Measurements from ENCODE around the gene ISM1.

ISM1 gene

GRCh38 chr20:13302647-13303450 lies 81.8 kb downstream of the ISM1 start:
- in situ Hi-C loops (cut with MboI; ENCODE audit: low sequenced_read_pairs): no loop called here

DNA sequence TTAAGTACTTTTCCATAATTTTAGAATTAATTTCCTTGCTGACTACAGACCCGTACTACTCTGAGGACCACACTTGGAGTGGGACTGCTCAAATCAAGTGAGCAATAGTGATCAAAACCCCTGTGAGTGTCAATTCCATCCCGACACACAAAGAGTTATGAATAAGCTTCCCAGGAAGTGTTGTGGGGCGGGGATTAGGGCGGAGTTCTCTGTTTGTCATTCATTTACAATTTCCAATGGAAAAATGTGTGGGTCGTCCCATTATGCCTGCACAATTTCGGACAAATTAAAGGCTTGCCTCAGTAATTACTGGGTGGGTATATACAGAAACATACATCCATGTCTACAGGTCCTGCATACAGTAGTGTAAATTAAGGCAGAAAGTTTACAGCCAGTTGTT lies 84.2 kb downstream of the ISM1 start:
- in situ Hi-C loops (cut with MboI; ENCODE audit: low sequenced_read_pairs): no loop called here

DNA sequence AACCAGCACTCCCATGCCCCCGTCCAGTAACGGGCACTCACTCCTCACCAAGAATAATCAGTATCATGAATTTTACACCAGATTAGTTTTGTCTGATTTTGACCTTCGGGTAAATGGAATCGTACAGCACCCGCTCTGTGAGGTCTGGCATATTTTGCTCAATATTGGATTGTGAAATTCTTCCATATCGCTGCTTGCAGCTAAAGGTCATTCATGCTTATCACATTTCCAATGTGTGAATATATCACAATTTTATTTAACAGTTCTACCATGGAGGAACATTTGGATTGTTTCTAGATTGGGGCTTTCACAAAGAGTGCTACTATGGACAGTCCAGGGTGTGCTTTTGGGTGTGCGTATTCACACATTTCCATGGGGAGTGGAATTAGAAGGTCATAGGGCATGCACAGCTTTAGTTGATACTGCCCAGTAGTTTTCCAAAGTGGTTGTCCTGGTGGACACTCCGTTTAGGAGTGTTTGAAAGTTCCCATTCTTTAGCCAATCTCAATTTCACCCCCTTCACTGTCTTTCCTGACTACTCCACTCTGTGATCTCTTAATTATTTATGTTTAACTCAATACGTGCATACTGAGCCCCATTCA lies 86.6 kb downstream of the ISM1 start:
- in situ Hi-C loops (cut with MboI; ENCODE audit: low sequenced_read_pairs): no loop called here

GRCh38 chr20:13312300-13312699 lies 91.2 kb downstream of the ISM1 start:
- in situ Hi-C loops (cut with MboI; ENCODE audit: low sequenced_read_pairs): no loop called here

DNA sequence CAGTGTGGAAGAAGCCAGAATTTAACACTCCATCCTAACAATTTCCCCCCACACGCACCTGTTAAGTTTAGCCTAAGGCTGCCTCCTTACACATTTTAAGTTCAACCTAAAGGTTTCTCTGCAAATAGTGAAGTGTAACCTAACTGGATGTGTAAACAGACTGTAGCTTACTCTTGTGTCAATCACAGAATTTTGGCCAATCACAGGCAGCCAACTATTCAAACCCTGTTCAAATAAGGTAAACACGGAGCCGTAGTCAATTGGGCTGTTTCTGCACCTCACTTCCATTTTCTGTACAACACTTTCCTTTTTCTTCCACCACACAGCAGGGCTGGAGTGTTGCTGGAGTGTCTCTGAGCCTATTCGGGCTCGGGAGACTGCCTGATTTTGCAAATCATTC lies 92.1 kb downstream of the ISM1 start:
- in situ Hi-C loops (cut with MboI; ENCODE audit: low sequenced_read_pairs): no loop called here

DNA sequence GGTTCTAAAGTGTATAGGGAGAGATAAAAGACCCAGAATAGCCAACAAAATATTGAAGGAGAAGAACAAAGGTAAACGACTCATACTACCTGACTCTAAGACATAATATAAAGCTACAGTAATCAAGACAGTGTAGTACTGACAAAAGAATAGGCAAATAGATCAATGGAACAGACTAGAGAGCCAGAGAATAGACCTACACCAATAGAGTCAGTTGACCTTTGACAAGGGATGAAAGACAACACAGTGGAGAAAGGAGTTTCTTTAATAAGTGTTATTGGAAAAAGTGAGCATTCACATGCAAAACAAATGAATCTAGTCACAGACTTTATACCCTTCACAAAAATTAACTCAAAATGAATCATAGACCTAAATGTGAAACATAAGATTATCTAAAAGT lies 96.4 kb downstream of the ISM1 start:
- in situ Hi-C loops (cut with MboI; ENCODE audit: low sequenced_read_pairs): no loop called here

GRCh38 chr20:13318871-13319521 lies 97.9 kb downstream of the ISM1 start:
- in situ Hi-C loops (cut with MboI; ENCODE audit: low sequenced_read_pairs): no loop called here

- in situ Hi-C loops (cut with MboI; ENCODE audit: low sequenced_read_pairs): no loop called here
Observed at GRCh38 chr20:13320702-13321101, 99.6 kb downstream of the ISM1 start.

GRCh38 chr20:13321416-13321815 lies 100.3 kb downstream of the ISM1 start:
- in situ Hi-C loops (cut with MboI; ENCODE audit: low sequenced_read_pairs): no loop called here

DNA sequence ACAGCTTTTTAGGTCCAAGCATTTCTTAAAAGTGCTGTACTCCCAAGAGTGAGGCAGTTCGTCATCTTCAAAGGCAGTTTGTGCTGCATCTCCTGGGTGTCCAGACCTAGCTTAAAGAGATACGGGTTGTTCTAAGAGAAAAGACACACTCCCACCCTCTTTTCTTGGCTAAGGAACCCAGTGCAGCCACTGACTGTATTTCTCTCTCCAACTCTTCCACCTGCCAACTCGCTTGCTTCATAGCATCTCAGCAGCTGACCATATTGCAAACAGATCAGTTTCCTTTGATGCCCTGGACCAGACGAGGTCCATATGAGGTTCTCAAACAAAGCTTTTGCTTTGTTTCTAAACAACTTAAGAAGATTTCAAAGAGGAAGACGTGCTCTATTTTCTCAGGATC lies 101.1 kb downstream of the ISM1 start:
- in situ Hi-C loops (cut with MboI; ENCODE audit: low sequenced_read_pairs): no loop called here

- in situ Hi-C loops (cut with MboI; ENCODE audit: low sequenced_read_pairs): no loop called here
Observed at GRCh38 chr20:13322621-13323020, 101.5 kb downstream of the ISM1 start.

DNA sequence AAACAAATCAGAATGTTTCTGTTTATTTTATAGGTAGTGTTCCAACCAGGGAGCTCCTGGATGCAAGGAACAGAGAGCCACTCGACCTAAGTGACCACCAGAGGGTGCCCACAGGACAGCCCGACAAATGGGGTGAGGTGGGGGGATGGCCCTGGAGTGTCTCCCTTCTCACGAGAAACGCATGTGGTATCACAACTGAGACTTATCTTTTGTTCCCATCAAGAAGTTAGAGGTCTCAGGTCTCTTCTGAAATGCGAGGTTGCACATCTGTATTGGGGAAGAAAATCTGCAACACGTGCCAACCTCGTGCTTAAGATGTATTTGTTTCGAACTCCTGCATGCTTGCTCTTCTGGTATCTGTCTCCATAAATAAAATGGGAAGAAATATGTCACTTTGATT lies 104.0 kb downstream of the ISM1 start:
- in situ Hi-C loops (cut with MboI; ENCODE audit: low sequenced_read_pairs): no loop called here

DNA sequence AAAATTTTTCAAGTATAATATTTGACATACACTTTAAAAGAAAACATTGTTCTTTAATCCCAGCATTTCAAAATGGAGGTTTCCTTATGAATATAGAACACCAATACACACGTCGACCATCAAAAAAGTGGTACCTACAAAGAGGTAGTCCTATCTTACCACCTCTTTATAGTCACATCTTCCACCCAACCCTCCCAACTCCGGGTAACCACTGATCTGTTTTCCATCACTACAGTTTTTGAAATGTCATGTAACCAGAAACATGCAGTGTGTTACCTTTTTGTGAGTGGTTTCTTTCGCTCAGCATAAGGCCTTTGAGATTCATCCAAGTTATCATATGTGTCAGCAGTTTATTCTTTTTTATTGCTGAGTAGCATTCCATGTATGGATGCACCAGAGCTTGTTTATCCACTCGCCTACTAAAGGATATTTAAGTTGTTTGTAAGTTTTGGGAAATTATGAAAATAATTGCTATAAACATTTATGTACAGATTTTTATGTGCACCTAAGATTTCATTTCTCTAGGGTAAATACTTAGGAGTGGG lies 104.8 kb downstream of the ISM1 start:
- in situ Hi-C loops (cut with MboI; ENCODE audit: low sequenced_read_pairs): no loop called here

DNA sequence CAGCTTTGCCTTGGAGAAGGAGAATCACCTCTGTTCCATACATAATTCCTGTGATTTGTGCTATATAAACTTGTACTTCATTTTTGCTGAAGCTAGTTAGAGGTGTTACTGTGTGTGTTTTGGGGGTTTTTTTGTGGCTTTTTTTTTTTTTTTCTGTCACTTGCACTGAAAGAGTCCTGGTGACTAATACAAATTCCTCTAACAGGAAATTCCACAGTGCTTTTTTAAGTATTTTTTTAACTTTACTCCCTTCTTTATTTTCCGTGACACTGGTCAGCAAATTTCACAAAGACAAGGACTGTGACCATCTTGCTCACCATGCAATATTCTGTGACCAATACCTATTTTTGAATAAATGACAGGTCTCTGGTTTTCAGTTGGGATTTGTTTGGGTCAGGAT lies 110.5 kb downstream of the ISM1 start:
- in situ Hi-C loops (cut with MboI; ENCODE audit: low sequenced_read_pairs): no loop called here

DNA sequence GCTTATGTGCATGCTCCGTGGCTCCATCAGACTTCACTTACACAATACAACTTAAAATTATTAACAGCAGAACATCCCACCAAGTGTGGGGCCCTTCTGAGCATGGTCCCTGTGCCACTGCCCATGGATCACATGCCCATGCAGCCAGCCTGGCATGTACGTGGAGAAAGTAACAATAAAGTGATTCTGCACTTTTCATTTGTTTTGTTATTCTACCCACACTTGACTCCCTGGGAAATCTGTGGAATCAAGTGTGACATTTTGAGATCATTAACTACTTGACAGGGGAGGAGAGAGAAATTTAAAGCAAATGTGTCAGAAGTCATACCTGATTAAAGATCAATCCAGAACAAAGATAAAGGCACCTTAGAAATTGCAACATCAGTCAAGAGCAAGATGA lies 112.0 kb downstream of the ISM1 start:
- in situ Hi-C loops (cut with MboI; ENCODE audit: low sequenced_read_pairs): no loop called here

GRCh38 chr20:13333793-13334192 lies 112.7 kb downstream of the ISM1 start:
- in situ Hi-C loops (cut with MboI; ENCODE audit: low sequenced_read_pairs): no loop called here

GRCh38 chr20:13336308-13337089 lies 115.4 kb downstream of the ISM1 start:
- in situ Hi-C loops (cut with MboI; ENCODE audit: low sequenced_read_pairs): no loop called here

DNA sequence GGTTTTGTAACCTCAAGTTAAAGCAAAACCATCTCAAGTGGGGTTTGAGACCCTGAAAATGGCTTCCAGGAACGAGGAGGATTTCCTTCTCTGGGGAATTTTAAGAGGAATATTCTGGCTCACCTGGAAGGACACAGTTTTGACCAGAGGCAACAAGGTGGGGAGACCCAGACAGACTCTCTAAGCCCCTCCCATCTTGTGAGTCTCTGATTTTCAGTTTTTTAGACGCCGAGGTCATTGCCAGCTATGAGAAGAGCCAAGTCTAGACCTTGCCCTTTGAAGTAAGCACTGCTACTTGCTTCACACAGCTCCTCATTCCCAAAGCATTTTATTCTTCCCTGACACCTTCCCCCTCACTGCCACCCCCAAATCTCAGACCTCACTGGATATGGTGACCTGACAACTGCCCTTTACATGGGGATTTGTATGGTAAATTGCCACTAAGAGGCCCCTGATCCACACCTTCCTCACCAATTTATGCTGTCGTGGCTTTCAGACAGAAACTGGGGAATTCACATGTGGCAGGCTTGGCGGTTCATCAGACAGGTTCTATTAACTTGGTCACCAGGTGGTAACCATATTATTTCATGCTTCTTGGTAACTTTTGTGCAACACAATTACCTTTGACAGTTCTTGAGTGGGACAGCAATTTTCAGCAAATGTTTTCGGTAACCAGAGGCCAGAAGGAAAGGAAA lies 116.2 kb downstream of the ISM1 start:
- in situ Hi-C loops (cut with MboI; ENCODE audit: low sequenced_read_pairs): no loop called here

DNA sequence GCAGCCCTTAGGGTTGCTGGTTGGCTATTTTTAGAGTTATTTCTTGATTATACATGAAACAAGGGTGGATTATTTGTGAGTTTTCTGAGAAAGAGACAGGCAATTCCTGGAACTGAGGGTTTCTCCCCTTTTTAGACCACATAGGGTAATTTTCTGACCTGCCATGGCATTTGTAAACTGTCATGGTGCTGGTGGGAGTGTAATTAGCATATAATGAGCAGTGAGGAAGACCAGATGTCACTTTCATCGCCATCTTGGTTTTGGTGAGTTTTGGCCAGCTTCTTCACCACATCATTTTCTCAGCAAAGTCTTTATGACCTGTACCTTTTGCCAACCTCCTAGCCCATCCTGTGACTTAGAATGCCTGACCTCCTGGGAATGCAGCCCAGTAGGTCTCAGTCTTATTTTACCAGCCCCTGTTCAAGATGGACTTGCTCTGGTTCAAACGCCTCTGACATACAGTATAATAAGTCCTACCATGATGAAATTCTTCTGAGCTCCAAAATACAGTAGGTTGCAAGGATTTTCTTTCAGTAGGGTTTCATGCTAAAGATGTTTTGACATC lies 117.1 kb downstream of the ISM1 start:
- in situ Hi-C loops (cut with MboI; ENCODE audit: low sequenced_read_pairs): no loop called here

DNA sequence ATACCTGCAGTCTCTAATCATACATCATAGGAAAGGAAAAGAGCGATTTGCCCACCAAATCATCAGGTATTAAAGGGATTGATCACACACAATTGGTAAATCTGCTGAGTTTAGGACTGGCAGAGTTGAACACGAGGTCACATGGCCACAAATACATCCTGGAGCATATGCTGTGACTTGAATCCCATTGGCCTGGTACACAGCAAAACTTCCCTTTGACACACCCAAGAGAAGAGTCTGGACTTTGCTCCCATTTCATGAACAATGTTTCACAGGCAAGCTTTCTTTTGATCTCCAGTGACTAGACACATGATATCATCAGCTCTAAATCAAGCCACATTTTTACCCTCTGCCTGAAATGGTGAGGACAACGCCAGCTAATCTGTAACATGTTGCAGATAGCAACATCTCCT lies 117.9 kb downstream of the ISM1 start:
- in situ Hi-C loops (cut with MboI; ENCODE audit: low sequenced_read_pairs): no loop called here

Data from hTERT RPE-1 (cell line).